Sigmoid colon (tissue), 4 donors: ENCODE data around the gene ZNF446.

ENCODE experiments used
- POLR2A ChIP-seq, 2 donors: fragments of 450-650 bp; IDR thresholded peaks; one replicate each; pipeline ENCODE4 v1.6.1; 2016; ENCODE audit warnings: antibody characterized with exemption in 2 of 2, mild to moderate bottlenecking in 2 of 2, moderate library complexity in 2 of 2
- POLR2AphosphoS5 ChIP-seq, 4 donors: sonication (generic); formaldehyde crosslinking; IDR thresholded peaks; one replicate each; pipeline ENCODE4 v1.6.1; 2017; ENCODE audit warnings: antibody characterized with exemption in 4 of 4
- TF ChIP-seq, protein P1 (sequence below), 4 experiments: fragments of 450-650 bp in 3 of 4; fragments of 200-600 bp in 1 of 4; IDR thresholded peaks; one replicate each; pipeline ENCODE4 v1.5.1; 2016 to 2019; ENCODE audit warnings: antibody characterized with exemption in 4 of 4, mild to moderate bottlenecking in 3 of 4, moderate library complexity in 2 of 4

DNA sequence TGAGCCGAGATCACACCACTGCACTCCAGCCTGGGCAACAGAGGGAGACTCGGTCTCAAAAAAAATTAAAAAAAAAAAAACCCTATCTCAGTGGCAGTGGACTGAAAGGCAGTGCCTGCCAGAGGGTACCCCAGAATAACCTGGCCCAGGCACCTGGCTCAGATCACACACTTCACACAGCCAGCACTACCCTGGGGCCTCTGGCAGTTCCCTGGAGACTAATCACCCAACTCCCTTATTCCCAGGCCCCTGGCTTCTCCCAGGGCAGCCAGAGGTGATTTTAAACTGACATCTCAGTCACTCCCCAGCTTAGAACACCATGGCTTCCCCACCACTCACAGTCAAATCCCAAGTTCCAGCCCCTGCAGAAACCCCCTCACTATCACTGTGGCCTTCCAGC lies 39.1 kb downstream of the ZNF446 start:
- TF ChIP-seq, protein P1, sequence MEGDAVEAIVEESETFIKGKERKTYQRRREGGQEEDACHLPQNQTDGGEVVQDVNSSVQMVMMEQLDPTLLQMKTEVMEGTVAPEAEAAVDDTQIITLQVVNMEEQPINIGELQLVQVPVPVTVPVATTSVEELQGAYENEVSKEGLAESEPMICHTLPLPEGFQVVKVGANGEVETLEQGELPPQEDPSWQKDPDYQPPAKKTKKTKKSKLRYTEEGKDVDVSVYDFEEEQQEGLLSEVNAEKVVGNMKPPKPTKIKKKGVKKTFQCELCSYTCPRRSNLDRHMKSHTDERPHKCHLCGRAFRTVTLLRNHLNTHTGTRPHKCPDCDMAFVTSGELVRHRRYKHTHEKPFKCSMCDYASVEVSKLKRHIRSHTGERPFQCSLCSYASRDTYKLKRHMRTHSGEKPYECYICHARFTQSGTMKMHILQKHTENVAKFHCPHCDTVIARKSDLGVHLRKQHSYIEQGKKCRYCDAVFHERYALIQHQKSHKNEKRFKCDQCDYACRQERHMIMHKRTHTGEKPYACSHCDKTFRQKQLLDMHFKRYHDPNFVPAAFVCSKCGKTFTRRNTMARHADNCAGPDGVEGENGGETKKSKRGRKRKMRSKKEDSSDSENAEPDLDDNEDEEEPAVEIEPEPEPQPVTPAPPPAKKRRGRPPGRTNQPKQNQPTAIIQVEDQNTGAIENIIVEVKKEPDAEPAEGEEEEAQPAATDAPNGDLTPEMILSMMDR (IDR thresholded peaks at IDR 0.05) = no peak
- TF ChIP-seq POLR2A (IDR thresholded peaks at IDR 0.05) = no peak
- no peak for TF ChIP-seq POLR2AphosphoS5 (IDR thresholded peaks at IDR 0.05)
